HUES64 (cell line): ENCODE results near the gene UBL7.

ENCODE experiments used
- H3K27ac ChIP-seq: 2 replicates; pipeline ENCODE4 v1.7.0; 2013; ENCODE audit warnings: low read depth, low read length, inconsistent platforms
- H3K27me3 ChIP-seq: 2 replicates; pipeline ENCODE4 v1.6.1; 2013; ENCODE audit warnings: mild to moderate bottlenecking, low read length; ENCODE audit not compliant: insufficient read depth
- H3K36me3 ChIP-seq: 2 replicates; pipeline ENCODE4 v1.6.1; 2013; ENCODE audit warnings: mild to moderate bottlenecking, low read length; ENCODE audit not compliant: insufficient read depth
- H3K4me1 ChIP-seq: 2 replicates; pipeline ENCODE4 v1.6.1; 2013; ENCODE audit warnings: mild to moderate bottlenecking, low read length, moderate library complexity; ENCODE audit not compliant: insufficient read depth
- H3K4me3 ChIP-seq: 2 replicates; pipeline ENCODE4 v1.5.1; 2013; ENCODE audit warnings: mild to moderate bottlenecking, low read length, moderate library complexity
- H3K9ac ChIP-seq: 2 replicates; pipeline ENCODE4 v1.6.1; 2013; ENCODE audit warnings: mild to moderate bottlenecking, low read depth, low read length
- H3K9me3 ChIP-seq: 2 replicates; pipeline ENCODE4 v1.6.1; 2013; ENCODE audit warnings: low read depth, low read length; ENCODE audit not compliant: insufficient read depth
- WGBS: fragments of 150-250, 120-280 bp; methylation state at CpG from one replicate; pipeline ENCODE4 v1.1.7; 2013; ENCODE audit warnings: missing lambda C conversion rate; 5-methylcytosine and 5-hydroxymethylcytosine counted together

UBL7 gene

DNA sequence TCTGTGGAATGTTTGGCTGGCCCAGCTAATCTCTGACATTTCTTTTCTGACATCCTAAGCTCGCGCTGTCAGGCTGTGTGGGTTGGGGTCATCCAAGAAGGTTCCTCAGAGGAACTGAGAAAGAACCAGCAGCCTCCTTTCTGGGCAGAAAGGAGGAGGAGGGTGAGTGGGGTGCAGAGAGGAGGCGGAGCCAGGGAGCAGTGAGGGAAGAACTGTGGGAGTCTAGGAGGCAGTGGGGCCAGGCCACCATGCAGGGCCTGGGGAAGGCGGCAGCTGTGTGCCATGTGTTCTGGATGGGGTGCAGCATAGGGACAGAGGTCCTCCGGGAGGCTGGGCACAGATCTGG lies 32.5 kb downstream of the UBL7 start:
- Histone ChIP-seq H3K36me3 (no peaks in the 10 kb centered on the region), H3K9me3 (no peaks in the 10 kb centered on the region), H3K4me1 (peaks cover 5% of the 10 kb centered on the region), H3K9ac (no peak overlapping the region), H3K4me3 (no peak overlapping the region), H3K27me3 (peaks cover 10% of the 10 kb centered on the region), H3K27ac (no peak overlapping the region)
- WGBS, result 96% methylated on average over 5 of the region's 5 CpGs

DNA sequence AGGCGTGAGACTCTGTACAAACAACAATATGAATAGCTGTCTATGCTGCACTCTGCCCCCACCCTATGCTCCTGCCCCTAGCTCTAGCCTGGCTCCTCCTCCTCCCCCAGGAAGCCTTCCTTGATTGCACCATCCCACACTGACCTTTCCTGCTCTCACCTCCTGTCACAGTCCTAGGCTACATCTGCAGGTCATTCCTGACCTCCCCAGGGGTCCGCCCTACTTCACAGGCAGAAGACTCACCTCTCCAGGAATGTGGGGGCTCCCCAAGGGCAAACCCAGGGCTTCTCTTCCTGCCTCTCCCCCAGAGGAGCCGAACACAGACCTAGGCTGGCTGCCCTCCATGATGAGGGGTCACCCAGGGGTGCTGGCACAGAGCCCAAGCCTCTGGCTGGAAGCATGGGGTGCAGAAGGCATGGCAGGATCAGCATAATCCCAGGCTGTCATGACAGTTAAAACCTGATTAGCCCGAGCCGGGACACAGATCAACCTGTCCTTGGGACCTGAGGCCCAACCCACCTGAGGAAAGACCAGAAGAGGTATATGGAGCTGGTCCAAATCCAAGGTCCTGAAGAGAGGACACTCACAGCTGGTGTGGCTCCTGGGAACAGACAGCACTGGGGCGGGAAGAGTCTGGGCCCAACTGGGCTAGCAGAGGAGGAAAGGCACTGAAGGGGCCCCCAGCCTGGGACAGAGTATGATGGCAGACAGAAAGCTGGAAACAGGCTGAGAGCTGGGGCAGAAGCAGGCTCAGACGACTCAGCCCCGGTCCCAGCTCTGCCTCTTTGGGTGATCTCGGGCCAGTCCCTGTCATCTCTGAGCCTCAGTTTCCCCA lies 33.1 kb downstream of the UBL7 start:
- no peak overlapping the region for H3K9ac ChIP-seq
- no peak overlapping the region for H3K27ac ChIP-seq
- H3K36me3 ChIP-seq, result no peaks in the 10 kb centered on the region
- H3K27me3 ChIP-seq, result peaks cover 9% of the 10 kb centered on the region
- peaks cover 11% of the 10 kb centered on the region for H3K4me1 ChIP-seq
- no peaks in the 10 kb centered on the region for H3K9me3 ChIP-seq
- no peak overlapping the region for H3K4me3 ChIP-seq
- 87% methylated on average over 9 of the region's 9 CpGs for WGBS

- H3K9ac ChIP-seq, result no peak overlapping the region
- H3K9me3 ChIP-seq, result no peaks in the 10 kb centered on the region
- WGBS, result 94% methylated on average over 10 of the region's 10 CpGs
- H3K36me3 ChIP-seq, result no peaks in the 10 kb centered on the region
- H3K27me3 ChIP-seq, result no peaks in the 10 kb centered on the region
- no peak overlapping the region for H3K4me3 ChIP-seq
- peaks cover 22% of the 10 kb centered on the region for H3K4me1 ChIP-seq
- no peak overlapping the region for H3K27ac ChIP-seq
Measured at GRCh38 chr15:74426404-74427281, 34.3 kb downstream of the UBL7 start.

GRCh38 chr15:74425630-74426029 lies 35.3 kb downstream of the UBL7 start:
- H3K4me1 ChIP-seq, result peaks cover 28% of the 10 kb centered on the region
- H3K27me3 ChIP-seq, result no peaks in the 10 kb centered on the region
- WGBS, result 83% methylated on average over 7 of the region's 7 CpGs
- no peak overlapping the region for H3K4me3 ChIP-seq
- H3K27ac ChIP-seq, result no peak overlapping the region
- no peaks in the 10 kb centered on the region for H3K36me3 ChIP-seq
- H3K9me3 ChIP-seq, result no peaks in the 10 kb centered on the region
- no peak overlapping the region for H3K9ac ChIP-seq

DNA sequence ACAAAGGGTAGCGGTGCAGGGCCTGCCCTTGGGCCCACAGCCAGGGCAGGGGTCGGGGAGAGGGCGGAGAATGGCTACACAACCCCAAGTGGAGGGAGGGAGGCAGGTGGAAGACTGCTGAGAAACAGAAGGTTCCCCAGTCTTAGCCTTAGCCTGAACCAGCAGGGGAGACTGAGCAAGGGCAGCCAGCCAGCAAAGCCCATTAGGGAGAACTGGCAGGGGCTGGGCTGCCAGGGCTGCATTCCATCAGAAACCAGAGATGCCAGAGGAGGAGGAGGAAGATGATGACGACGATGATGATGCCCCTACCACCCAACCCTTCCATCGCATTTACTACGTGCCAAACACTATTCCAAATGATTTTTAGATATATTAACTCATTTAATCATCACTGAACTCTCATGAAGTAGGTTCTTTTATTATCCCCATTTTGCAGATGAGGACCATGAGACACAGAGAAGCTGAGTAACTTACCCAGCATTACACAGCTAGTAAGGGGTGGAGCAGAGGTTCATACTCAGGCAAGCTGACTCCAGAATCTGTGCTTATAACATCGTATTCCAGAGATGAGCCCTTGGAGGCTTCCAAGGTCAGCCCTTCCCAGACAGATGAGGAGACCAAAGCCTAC lies 35.9 kb downstream of the UBL7 start:
- Histone ChIP-seq H3K27ac (no peak overlapping the region), H3K4me3 (no peak overlapping the region), H3K9ac (no peak overlapping the region), H3K36me3 (no peaks in the 10 kb centered on the region), H3K27me3 (no peaks in the 10 kb centered on the region), H3K4me1 (peaks cover 28% of the 10 kb centered on the region), H3K9me3 (no peaks in the 10 kb centered on the region)
- 95% methylated on average over 6 of the region's 8 CpGs for WGBS

- Histone ChIP-seq H3K9ac (peak overlapping the region; percentile 34), H3K36me3 (no peaks in the 10 kb centered on the region), H3K4me1 (peaks cover 28% of the 10 kb centered on the region), H3K27me3 (no peaks in the 10 kb centered on the region), H3K9me3 (no peaks in the 10 kb centered on the region), H3K27ac (peak overlapping the region; percentile 53), H3K4me3 (no peak overlapping the region)
- WGBS, result 83% methylated on average over 10 of the region's 10 CpGs
Measured at GRCh38 chr15:74423431-74424257, 37.3 kb downstream of the UBL7 start.

GRCh38 chr15:74422652-74423430 lies 38.1 kb downstream of the UBL7 start:
- Histone ChIP-seq H3K4me3 (no peak overlapping the region), H3K9me3 (no peaks in the 10 kb centered on the region), H3K36me3 (no peaks in the 10 kb centered on the region), H3K4me1 (peaks cover 28% of the 10 kb centered on the region), H3K9ac (peak overlapping the region; percentile 45), H3K27ac (peak overlapping the region; percentile 53), H3K27me3 (no peaks in the 10 kb centered on the region)
- 59% methylated on average over 13 of the region's 14 CpGs for WGBS

GRCh38 chr15:74422265-74422651 lies 38.7 kb downstream of the UBL7 start:
- Histone ChIP-seq H3K27ac (peak overlapping the region; percentile 53), H3K9ac (peak overlapping the region; percentile 45; the same call in 1 of the 2 replicates), H3K9me3 (no peaks in the 10 kb centered on the region), H3K4me1 (peaks cover 28% of the 10 kb centered on the region), H3K4me3 (no peak overlapping the region), H3K36me3 (0 out of 2 replicates have a peak, but pooled peaks cover 4% of the 10 kb centered on the region), H3K27me3 (no peaks in the 10 kb centered on the region)
- 85% methylated on average over 8 of the region's 9 CpGs for WGBS

- H3K4me1 ChIP-seq, result peaks cover 28% of the 10 kb centered on the region
Measured at GRCh38 chr15:74421302-74422245, 39.4 kb downstream of the UBL7 start.

More at GRCh38 chr15:74421302-74422245, 39.4 kb downstream of the UBL7 start:
- H3K9me3 ChIP-seq, result no peaks in the 10 kb centered on the region
- peaks cover 8% of the 10 kb centered on the region; the same call in 1 of the 2 replicates for H3K36me3 ChIP-seq
- no peak overlapping the region for H3K4me3 ChIP-seq
- 79% methylated on average over 20 of the region's 20 CpGs for WGBS
- peak overlapping the region; percentile 1; the same call in 1 of the 2 replicates for H3K9ac ChIP-seq
- H3K27me3 ChIP-seq, result no peaks in the 10 kb centered on the region
- H3K27ac ChIP-seq, result peak overlapping the region; percentile 53; the same call in 1 of the 2 replicates
